Nucleus accumbens (tissue), 56 donors: ENCODE measurements around the gene PTPRN2.
"Not testable (repeated sequence)": the region's sequence is repeated elsewhere in the genome, so short reads cannot be mapped to it uniquely, and the experiment has no call there.

Experiments
- DNase-seq, 56 donors: peaks; one replicate each; lab custom pipeline; 2025; lab: John Stamatoyannopoulos, UW

The PTPRN2 gene

DNA sequence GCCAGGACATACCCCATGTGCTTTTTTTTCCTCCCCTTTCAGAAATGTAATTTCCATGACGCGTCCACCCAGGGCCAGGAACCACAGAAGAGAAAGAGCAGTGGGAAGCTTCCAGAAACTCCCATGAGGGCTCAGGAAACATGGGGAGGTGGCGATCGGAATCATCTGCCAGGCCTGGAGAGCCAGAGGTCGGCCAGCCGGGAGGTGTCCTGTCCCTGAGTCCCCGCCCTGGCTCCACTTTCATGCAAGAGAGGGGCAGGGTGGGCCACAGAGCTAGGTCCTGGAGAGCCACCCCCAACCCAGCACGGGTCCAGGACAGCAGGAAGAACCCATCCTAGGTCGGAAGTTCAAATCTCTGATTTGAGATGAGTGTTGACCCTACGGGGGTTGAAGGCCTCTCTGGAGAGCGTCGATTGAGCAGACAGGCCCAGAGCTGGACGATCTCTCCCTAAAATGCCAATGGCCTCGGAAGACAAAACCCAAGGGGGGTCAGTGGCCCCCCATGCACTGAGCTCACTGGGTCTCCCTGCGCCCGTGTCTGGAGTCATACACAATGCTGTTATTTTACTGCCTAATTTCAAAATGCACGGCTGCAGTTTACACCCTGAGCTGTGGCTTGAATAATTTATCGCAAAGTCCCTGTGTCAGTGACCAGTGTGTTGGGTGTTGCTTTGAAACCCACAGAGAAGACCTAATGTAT lies 594.1 kb downstream of the PTPRN2 start:
- DNase-seq: no peak

DNA sequence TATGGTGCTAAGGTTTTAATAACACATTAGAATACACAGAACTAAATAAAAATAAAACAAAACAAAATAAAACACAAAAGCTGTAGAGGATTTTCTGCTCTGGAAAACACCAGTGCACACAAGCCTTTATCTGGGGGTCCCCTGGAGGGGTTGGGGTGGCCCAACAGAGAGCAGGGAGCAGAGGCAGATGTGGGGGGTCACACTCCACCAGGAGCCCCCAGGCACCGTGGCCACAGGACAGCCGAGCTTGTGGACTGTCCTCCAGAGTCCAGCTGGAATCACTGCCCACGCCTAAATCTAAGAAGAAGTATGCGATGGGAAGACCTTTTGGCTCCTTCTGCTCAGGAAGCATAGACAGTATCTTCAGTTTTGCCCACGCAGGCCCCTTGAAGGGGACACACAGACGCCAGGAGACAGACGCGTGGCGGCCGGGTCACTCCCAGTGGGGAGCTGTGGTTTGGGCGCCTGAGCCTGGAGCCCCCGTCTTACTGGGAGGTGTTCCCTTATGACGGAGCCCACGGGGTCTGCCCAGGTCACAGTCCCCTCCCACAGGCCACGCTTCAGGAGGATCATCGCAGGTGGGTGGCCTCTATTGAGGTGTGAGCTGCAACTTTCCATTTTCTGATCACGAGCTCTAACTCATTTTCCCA lies 595.0 kb downstream of the PTPRN2 start:
- DNase-seq: no peak

DNA sequence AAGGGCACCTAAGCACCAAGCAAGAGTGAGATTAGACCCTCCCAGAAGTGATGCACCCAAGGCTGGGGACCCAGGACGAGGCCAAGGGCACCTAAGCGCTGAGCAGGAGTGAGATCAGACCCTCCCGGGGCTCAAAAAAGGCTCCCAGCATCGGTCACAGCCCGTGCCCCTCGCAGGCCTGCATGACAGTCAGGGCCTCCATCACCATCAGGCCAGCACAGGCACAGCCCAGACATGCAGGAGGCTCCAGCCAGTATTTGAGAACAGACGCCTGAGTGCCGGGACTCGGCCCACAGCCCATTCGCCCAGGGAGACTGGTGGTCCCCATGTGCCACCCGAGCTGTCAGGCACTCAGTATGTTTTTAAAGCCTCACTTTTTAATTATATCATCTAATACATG lies 595.9 kb downstream of the PTPRN2 start:
- no peak for DNase-seq

DNA sequence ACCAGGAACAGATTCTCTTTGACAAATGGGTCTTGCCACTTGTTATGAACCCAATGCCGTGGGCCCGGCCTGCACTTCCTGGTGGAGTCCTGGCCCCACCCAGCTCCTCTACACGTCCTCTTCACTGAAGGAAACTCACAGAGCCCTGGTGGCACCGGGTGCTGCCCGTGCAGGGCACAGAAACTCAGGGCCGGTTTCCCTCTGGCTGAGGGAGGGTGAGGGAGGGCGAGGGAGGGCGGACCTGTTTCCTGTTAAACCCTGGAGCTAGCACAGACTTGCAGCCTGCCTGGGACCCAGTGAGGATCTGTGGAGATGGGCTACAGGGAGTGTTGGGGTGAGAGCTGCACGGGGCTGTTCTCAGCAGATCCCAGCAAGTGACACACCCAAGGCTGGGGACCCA lies 596.3 kb downstream of the PTPRN2 start:
- no peak for DNase-seq

DNA sequence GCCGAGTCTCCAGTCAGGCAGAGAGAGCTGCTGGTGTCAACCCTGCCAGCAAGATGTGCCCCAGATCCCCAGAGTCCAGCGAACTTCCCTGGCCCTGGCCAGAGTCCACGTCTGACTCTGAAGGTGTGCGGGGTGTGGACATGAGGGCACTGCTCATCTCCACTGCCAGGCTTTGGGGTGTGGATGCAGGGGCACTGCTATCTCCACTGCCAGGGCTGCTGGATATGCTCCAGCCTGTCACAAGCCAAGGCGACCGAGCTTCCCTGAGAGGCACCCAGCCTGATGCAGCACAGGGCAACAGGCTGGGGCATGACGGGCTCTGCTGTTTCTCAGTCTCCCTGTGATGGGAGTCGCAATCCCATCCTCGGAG lies 596.8 kb downstream of the PTPRN2 start:
- no peak for DNase-seq

DNA sequence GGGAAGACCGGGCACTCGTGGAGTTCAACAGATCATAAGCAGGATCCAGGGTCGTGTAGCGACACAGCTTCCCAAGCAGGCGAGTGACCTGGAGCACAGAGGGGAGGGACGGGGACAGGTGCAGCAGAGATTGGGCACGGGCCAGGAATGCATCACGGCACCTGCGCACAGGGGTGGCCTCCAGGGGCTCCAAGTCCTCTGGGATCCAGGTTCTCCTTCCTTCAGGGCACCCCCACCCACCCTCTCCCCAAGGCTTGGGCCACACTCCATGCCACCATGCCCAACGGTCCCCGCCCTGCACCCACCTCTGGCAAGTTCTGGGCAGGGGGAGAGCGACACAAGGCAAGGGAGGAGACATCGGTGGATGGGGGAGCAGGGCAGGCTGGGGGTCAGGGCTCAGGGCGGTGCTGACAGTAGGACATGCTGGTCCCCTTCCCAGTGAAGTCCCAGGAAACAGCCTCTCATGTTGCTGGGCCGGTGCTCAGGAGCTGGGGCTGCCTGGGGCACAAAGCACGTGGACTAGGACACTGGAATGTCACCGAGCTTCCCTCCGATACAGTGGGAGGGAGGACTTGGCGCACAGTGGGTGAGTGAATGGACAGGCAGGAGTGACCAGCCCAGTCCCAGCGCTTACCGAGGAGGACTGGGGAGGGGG lies 597.3 kb downstream of the PTPRN2 start:
- DNase-seq: no peak

DNA sequence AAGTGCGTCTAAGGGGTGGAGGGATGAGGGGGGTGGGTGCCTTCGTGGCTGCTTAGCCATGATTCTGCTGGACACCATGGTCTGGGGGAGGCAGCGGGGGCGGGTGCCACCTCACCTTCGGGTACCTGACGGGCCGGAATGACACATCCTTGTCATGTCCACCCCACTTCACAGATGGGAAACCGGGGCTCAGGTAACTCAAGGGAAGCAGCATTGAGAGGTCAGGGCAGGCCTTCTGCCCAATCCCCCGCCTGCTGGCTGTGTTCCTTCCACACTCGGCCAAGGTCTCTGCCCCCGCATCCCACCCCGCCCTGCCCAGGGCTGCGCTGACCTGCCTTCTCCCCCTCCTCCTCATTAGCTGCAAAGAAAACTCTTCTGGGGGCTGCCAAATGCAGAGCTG lies 598.0 kb downstream of the PTPRN2 start:
- no peak for DNase-seq

DNA sequence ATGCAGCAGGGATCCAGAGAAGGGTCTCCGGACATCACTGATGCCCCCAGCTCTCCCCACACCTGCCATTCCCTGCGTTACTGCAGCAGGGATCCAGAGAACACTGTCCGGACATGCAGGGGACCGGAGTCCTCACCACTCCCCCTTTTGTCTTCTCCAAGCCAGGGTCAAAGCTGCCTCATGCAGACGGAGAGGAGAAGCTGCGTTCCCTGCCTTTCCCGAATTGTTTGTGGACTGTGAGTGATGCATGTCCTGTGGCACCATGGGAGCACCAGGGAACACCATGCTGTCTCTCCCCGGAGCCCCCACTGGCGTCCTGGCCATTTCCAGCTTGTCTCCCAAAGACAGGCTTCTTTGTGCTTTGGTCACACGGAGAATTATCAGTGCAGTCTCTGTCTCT lies 599.7 kb downstream of the PTPRN2 start:
- DNase-seq: no peak

DNA sequence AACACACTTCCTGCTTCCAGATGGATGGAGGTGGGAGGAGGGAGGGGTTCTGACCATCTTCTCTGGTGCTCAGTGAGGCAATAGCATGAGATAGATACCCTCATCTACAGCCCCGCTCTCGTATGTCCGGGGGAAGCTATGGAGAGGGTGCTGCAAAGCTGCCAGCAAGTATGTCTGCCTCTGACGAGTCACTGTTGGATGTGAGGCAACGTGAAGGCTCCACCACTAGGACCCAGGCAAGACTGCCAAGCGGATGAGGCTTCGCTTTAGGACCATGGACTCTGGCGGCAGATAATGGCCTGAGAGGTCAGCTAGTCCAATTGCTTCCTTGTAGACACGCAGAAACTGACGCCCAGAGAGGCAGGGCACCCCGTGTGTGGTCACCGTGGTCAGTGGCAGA lies 601.6 kb downstream of the PTPRN2 start:
- no peak for DNase-seq

DNA sequence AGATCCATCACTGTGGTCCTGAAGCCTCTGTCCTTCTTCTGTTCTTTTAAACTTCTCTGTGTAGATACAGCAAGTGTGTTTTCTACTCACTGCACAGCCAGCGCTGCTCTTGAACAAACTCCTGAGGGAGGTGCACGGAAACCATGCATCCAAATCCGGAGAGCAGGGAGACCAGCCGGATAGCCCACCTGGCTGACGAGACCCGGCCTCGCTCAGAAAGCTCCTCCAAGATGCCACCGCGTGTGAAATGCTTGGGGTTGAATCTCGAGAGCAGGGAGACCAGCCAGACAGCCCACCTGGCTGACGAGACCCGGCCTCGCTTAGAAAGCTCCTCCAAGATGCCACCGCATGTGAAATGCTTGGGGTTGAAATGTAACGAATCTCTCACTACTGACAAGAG lies 602.0 kb downstream of the PTPRN2 start:
- DNase-seq: no peak

DNA sequence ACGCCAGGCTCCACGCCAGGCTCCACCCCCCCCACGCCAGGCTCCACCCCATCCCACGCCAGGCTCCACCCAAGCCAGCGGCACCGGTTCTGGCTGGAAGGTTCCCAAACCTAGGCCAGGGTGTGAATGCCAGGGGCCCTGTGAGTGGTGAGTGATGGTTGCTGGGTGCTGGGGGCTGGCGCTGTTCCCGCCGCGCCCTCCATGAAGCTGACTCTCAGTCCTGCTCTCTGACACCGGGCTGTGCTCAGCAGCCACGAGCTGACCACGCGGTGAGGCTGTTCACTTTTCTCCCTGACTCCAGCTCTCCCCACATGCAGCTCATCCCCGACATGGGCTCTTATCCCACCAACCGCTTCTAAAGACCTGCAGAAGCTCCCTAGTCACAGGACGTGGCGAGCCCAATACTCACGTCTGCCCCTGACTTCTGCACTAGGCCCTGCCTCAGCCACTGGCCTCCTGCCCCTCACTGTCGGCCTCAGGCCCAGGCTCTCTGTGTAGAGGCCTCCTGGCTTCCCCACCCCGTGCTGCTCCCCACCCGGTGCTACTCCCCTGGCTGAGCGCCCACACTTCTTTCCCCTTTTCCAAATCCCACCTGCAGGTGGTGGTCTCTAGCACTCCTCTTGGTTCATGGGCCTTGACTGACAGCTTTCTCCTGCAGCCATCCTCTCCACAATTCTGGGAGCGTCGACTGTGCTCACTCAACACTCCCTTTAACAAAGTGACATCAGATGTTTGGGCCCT lies 603.0 kb downstream of the PTPRN2 start:
- DNase-seq: no peak

DNA sequence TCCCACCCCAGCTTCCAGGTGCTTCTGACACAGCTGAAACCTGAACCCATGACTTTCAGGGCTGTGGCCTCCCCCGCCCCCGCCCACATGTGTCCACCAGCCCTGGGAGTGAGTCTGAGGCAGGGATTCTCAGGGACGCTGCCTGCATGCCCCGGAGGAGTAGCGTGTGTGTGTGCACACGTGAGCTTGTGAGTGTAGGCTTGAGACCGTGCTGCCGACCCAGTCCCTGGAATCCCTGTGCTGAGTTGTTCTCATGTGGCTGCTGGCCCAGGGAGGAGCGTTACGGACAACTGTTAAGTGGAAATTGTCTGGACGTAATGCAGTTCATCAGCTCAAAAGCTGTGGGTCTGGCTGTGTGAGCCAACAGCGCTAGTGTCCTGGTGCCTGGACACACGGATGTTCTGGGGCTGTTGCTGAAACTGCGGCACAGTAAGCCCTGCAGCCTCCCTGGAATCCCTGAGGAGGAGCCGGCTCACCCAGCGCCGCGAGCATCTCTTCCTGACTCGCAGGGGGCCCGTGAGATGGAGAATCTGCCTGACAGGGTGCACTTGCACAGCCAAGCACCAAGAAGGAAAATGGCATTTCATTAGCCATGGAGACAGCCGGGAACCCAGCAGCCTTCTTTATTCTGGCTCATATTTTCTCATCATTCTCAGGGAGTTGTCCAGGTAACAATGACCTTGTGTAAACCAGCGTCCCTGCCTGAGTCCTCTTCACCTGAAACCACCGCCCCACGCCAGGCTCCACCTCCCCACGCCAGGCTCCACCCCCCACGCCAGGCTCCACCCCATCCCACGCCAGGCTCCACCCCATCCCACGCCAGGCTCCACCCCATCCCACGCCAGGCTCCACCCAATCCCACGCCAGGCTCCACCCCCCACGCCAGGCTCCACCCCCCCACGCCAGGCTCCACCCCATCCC lies 603.9 kb downstream of the PTPRN2 start:
- no peak for DNase-seq

DNA sequence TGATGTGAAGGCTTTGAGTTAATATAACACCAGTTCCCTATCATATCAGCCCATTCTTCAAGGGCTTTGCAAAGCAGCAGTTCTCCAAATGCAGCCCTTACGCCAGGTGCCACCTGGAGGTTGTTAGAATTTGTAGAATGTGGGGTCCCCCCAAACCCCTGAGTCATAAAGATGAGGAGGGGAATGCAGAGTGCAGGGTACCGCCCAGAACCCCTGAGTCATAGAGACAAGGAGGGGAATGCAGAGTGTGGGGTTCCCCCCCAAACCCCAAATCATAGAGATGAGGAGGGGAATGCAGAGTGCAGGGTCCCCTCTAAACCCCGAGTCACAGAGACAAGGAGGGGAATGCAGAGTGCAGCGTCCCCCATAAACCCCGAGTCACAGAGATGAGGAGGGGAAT lies 605.8 kb downstream of the PTPRN2 start:
- DNase-seq: no peak

DNA sequence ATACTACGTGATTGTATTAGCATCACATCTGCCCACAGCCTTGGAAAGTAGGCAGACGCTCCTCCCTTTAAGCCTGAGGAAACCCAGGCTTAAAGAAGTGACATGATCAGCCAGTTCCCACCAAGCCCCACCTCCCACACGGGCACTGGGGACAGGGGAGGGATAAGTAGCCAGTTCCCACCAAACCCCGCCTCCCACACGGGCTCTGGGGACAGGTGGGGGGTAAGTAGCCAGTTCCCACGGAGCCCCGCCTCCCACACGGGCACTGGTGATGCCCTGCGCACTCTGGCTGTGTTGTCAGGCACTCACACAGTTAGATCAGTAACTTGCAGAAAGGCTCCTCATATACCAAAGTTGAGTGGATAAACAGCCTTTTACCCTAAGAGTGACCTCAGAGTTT lies 606.8 kb downstream of the PTPRN2 start:
- DNase-seq: no peak

DNA sequence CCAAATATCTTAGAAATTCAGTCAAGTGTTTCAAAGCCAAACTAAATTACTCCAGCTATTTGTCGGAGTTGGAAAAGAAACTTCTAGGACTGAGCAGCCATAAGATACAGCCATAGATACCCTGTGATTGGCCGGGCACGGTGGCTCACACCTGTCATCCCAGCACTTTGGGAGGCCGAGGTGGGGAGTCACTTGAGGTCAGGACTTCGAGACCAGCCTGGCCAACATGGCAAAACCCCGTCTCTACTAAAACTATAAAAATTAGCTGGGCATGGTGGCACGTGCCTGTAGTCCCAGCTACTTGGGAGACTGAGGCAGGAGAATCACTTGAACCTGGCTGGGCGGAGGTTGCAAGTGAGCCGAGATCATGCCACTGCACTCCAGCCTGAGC lies 607.3 kb downstream of the PTPRN2 start:
- not testable (repeated sequence) for DNase-seq

DNA sequence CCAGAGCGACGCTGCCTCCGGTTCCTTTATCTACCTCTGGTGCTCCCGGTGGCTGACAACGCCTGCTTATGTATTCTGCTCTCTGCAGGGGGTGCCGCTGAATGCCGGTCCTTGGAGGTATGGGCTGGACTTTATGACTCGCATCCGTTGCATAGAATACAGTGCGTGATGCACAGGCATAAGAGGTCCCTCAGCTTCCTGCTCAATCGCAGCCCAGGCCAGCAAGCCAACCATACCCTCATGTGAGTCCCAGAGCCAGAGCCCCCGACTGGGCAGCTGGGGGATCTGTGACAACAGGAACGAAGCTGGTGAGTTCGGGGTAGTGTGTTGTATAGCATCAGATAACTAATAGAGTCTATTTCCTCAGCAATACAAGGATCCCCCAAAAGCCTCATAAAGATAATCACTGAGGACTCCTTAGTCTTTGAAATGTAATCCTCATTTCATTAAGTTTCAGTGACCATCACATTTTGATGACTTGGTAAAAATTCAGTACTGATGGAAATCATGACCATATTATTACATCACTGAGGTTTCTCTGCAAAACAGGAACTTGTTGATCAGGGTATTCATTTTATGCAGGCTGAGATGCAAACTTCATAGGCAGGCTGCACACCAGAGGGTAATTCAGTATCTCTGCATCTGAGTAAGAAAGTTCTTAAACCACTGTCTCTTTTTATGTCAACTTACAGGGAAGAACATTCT lies 607.8 kb downstream of the PTPRN2 start:
- no peak for DNase-seq

DNA sequence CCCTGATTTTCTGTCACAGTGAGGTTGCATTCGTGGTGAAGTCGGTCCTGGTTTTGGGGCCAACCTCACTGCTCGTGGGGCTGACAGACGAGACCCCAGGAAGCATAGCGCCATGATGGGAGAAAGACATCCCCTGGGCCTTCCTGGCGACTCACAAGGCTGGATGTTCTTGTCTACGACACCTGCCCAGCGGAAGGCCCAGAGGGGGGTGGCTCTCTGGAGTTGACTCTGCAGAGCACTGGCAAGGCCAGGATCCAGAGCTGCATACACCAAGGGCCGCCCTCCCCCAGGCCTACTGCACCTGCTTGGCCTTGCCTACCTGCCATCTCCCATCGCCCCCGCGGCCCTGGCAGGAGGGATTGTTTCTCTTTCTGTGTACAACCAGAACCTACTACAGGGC lies 608.9 kb downstream of the PTPRN2 start:
- no peak for DNase-seq

DNA sequence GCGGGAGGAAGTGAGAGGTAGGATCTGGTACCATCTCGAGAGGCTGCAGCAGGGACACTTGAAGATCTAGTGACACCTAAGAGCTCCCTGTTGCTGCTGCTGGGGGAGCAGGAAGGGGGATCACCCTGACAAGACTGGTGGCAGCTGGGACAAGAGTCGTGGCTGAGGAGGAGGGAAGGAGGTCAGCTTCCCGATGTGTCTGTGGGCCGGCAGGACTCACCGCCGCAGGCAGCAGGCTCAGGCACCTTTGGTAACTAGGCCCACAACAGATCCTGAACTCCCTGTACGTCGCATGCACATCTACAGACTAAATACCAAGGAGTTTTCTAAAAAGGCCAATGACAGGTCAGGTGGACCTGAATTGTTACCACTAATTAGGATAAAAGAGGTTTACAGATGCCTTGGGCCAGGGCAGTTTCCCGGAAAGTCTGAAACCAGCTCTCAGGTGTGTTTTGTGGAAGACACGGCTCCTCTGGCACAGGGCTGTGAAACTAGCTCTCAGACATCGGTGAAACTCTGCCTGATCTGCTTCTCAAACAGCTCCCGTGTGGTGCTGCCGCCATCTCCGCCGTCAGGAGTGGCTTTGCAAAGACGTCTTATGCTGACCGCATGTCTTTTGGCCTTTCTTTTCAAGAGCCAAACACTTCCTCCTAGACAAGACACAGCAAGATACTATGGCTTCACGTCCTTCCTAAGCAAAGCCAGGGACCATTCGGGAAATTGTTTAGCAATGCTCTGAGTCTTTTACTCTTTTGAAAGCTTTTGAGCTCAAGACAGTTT lies 609.7 kb downstream of the PTPRN2 start:
- DNase-seq: no peak

DNA sequence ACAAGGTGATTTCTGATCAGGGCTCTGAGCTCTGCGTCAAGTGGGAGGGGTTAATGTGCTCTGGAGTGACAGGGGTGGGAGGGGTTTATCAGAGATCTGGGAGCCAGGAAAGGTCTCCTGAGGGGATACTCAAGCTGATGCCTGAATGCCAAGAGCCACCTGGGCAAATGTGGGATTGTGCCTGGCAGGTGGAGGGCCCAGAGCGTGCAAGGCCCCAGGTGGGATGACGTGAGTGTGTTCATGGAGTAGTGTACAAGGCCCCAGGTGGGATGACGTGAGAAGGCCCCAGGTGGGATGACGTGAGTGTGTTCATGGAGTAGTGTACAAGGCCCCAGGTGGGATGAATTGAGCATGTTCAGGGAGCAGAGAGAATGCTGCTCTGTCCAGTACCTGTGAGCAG lies 610.3 kb downstream of the PTPRN2 start:
- DNase-seq: no peak
